Breast epithelium (tissue), 4 donors: Measurements from ENCODE around the gene SPINT4. TPM values are rescaled to one million over a fixed set of nuclear protein-coding genes. Genes with fewer than 3 reads are reported as not detected.

ENCODE experiments used
- DNase-seq, 2 donors: peaks; one replicate each; pipeline ENCODE4 v3.0.0-alpha.2; 2019; ENCODE audit warnings: low spot score in 2 of 2
- H3K27ac ChIP-seq, 2 donors: fragments of 200-600 bp; sonication (generic) in 1 of 2; one replicate each; pipeline ENCODE4 v1.5.1; 2016 to 2019; ENCODE audit warnings: mild to moderate bottlenecking in 1 of 2
- H3K27me3 ChIP-seq, 2 donors: fragments of 200-600 bp; sonication (generic) in 1 of 2; one replicate each; pipeline versions ENCODE4 v1.5.1 to v1.6.0; 2017 to 2019; ENCODE audit warnings: control low read depth in 1 of 2, mild to moderate bottlenecking in 1 of 2
- H3K36me3 ChIP-seq: fragments of 200-600 bp; one replicate; pipeline ENCODE4 v1.5.1; 2019
- H3K4me1 ChIP-seq, 2 donors: fragments of 200-600 bp; sonication (generic); one replicate each; pipeline ENCODE4 v1.5.1; 2016 to 2019; ENCODE audit warnings: control low read depth in 1 of 2
- H3K4me3 ChIP-seq, 3 donors: fragments of 200-600 bp; sonication (generic); 1 replicate in 2 of 3; 2 replicates in 1 of 3; pipeline ENCODE4 v1.5.1; 2016 to 2019; ENCODE audit warnings: mild to moderate bottlenecking in 3 of 3, moderate library complexity in 2 of 3
- H3K9me3 ChIP-seq, 2 donors: fragments of 200-600 bp; sonication (generic) in 1 of 2; one replicate each; pipeline ENCODE4 v1.5.1; 2016 to 2019; ENCODE audit warnings: control low read depth in 1 of 2
- POLR2A ChIP-seq: fragments of 450-650 bp; IDR thresholded peaks from one replicate; pipeline ENCODE4 v1.6.1; 2016; ENCODE audit warnings: antibody characterized with exemption, mild to moderate bottlenecking, moderate library complexity
- POLR2AphosphoS5 ChIP-seq, 3 donors: sonication (generic); formaldehyde crosslinking; IDR thresholded peaks; one replicate each; pipeline ENCODE4 v1.6.1; 2017; ENCODE audit warnings: antibody characterized with exemption in 3 of 3
- intact Hi-C: fragments of 100-400 bp; cut with DNase I; formaldehyde crosslinking; loops from one replicate; pipeline ENCODE4 v1.15.1; 2023; ENCODE audit warnings: low total_unique reads
- total RNA-seq, 3 donors: library from RNA; depleted of rRNA; stranded (reverse); fragments of >200 nt; gene quantifications; one replicate each; pipeline ENCODE4 v1.1.0, GENCODE V29; 2016
- TF ChIP-seq, protein P1 (sequence below), 3 donors: fragments of 450-650 bp; IDR thresholded peaks; one replicate each; pipeline ENCODE4 v1.5.1; 2016 to 2017; ENCODE audit warnings: antibody characterized with exemption in 3 of 3, mild to moderate bottlenecking in 3 of 3, moderate library complexity in 3 of 3

Gene SPINT4
- total RNA-seq, 3 donors from 2014 or later: not detected

DNA sequence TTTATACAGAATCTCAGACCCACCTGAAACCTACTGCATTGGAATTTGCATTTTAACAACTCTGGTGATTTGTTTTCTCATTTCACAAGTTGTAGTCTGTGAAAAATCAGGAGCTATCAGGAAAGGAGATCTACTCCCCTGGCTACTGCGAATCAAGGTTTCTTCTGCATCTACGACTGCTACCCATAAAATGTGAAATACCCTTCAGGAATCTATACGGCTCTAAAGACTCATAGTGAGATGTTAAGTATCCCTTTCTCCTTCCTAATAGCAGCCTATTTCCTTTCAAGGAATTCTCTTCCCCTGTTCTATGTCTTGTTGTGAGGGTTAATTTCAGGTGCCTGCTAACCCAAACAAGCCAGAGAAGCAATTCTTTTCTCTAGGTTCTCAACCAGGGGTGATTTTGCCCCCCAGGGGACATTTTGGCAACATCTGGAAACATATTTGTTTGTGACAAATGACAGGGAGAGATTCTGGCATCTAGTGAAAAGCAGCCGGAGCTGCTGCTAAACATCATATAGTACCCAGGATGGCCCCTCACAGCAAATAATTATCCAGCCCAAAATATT lies 43.2 kb downstream of the SPINT4 start:
- TF ChIP-seq POLR2AphosphoS5 (IDR thresholded peaks at IDR 0.05) (no peak), POLR2A (no peak)
- TF ChIP-seq, protein P1, sequence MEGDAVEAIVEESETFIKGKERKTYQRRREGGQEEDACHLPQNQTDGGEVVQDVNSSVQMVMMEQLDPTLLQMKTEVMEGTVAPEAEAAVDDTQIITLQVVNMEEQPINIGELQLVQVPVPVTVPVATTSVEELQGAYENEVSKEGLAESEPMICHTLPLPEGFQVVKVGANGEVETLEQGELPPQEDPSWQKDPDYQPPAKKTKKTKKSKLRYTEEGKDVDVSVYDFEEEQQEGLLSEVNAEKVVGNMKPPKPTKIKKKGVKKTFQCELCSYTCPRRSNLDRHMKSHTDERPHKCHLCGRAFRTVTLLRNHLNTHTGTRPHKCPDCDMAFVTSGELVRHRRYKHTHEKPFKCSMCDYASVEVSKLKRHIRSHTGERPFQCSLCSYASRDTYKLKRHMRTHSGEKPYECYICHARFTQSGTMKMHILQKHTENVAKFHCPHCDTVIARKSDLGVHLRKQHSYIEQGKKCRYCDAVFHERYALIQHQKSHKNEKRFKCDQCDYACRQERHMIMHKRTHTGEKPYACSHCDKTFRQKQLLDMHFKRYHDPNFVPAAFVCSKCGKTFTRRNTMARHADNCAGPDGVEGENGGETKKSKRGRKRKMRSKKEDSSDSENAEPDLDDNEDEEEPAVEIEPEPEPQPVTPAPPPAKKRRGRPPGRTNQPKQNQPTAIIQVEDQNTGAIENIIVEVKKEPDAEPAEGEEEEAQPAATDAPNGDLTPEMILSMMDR (IDR thresholded peaks at IDR 0.05): no peak
- Histone ChIP-seq H3K27me3 (no peaks in the 10 kb centered on the region), H3K36me3 (no peaks in the 10 kb centered on the region), H3K4me3 (no peak overlapping the region), H3K27ac (no peak overlapping the region), H3K4me1 (no peaks in the 10 kb centered on the region), H3K9me3 (no peaks in the 10 kb centered on the region)
- no peak for DNase-seq
- intact Hi-C loops: no loop called here

DNA sequence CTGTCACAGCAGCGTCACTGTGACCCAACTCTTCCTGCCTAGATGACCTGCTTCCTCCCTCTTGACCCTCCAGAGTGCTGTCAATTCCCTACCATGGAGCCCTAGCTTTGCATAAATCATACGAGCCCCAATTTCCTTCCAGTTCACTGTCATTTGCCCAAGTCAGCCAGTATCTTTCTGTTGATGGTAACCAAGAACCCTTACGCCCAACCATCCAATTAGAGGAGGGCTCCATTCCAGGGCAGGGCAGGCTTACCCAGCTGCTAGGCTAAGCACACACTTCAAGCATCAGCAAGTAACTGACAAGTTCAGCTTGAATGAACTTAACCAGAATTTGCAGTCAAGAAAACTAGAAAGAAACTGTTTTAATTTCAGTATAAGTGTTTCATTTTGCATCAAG lies 43.8 kb downstream of the SPINT4 start:
- H3K4me1 ChIP-seq: no peaks in the 10 kb centered on the region
- no peak overlapping the region for H3K27ac ChIP-seq
- H3K27me3 ChIP-seq: no peaks in the 10 kb centered on the region
- intact Hi-C loops: no loop called here
- no peaks in the 10 kb centered on the region for H3K36me3 ChIP-seq
- TF ChIP-seq POLR2A: no peak
- no peak for TF ChIP-seq POLR2AphosphoS5 (IDR thresholded peaks at IDR 0.05)
- TF ChIP-seq, protein P1 (IDR thresholded peaks at IDR 0.05): no peak
- DNase-seq: no peak
- no peak overlapping the region for H3K4me3 ChIP-seq
- no peaks in the 10 kb centered on the region for H3K9me3 ChIP-seq

DNA sequence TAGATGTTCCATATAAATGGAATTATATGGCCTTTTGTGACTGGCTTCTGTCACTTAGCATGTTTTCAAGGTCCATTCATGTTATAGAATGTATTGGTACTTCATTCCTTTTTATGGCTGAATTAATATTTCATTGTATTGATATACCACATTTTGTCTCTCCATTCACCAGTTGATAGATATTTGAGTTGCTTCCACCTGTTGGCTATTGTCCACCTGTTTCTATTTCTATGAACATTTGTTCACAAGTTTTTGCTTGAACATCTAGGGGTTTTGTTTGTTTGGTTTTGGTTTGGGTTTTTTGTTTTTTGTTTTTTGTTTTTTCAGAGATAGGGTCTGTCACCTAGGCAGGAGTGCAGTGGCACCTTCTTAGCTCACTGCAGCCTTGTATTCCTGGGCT lies 46.3 kb downstream of the SPINT4 start:
- Histone ChIP-seq H3K27ac (no peak overlapping the region), H3K27me3 (no peaks in the 10 kb centered on the region), H3K36me3 (no peaks in the 10 kb centered on the region), H3K4me1 (peaks cover 0 to 4% of the 10 kb centered on the region in 2 donors), H3K9me3 (no peaks in the 10 kb centered on the region), H3K4me3 (no peak overlapping the region)
- no peak for TF ChIP-seq POLR2AphosphoS5 (IDR thresholded peaks at IDR 0.05)
- no peak for TF ChIP-seq POLR2A
- TF ChIP-seq, protein P1 (IDR thresholded peaks at IDR 0.05): no peak
- DNase-seq: no peak
- intact Hi-C loops: no loop called here

DNA sequence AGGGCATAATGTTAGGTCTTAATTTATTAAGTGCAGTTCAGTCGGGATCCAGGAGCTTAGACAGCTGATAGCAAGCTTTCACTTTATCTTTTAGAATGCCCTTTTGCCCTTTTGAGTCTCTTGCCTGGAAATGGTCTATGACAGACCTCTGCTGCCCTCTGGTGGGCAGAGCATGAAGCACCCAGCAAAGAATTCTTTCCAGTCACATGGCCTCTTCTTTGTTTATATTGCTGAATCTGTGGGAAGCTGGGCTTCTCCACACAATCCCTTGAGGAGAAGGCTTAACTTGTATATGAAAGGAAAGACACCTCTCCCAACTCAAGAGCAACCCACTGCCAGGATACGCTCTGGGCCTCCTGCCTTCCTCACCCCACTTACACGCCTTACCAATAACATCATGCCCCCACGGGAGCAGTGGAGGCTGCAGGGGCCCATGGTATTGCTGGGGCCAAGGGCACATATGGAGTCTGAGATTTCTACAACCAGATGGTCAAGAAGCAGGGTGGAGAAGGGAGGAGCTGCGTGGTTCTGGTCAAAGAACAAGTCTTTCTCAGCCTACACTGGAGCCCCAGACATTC lies 49.1 kb downstream of the SPINT4 start:
- peak; percentile 67 to 73 for DNase-seq
- no peaks in the 10 kb centered on the region for H3K9me3 ChIP-seq
- intact Hi-C loops: loop anchor here (10.0 kb wide), 1 partner anchor 456 kb away; no protein-coding TSS in a partner anchor
- peak overlapping the region; percentile 50 to 60 for H3K27ac ChIP-seq
- H3K4me3 ChIP-seq: no peak overlapping the region
- no peak for TF ChIP-seq POLR2AphosphoS5 (IDR thresholded peaks at IDR 0.05)
- no peak for TF ChIP-seq POLR2A
- TF ChIP-seq, protein P1 (IDR thresholded peaks at IDR 0.05): peak; percentile 85 to 95 (median 93)
- peaks cover 0 to 4% of the 10 kb centered on the region in 2 donors for H3K4me1 ChIP-seq
- H3K36me3 ChIP-seq: no peaks in the 10 kb centered on the region
- no peaks in the 10 kb centered on the region for H3K27me3 ChIP-seq

DNA sequence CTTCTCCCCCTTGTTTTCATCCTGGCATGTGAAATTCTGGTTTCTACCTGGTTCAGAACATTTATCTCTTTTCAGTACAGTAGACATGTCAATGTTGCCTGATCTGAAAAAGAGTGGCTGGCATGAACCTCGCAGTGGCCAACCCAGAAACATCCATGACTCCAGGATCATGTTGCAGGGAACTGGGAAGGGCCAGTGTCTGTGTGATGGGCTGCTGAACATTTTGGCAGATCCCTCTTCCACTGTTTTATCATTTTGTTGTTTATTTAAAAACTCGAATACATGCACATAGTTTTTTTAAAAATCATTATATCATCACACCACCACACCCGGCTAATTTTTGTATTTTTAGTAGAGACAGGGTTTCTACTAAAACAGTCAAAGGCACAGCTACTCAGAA lies 50.5 kb downstream of the SPINT4 start:
- TF ChIP-seq, protein P1 (IDR thresholded peaks at IDR 0.05): no peak
- TF ChIP-seq POLR2A: no peak
- no peak for TF ChIP-seq POLR2AphosphoS5 (IDR thresholded peaks at IDR 0.05)
- DNase-seq: no peak
- H3K4me3 ChIP-seq: no peak overlapping the region
- H3K9me3 ChIP-seq: no peaks in the 10 kb centered on the region
- no peak overlapping the region for H3K27ac ChIP-seq
- no peaks in the 10 kb centered on the region for H3K36me3 ChIP-seq
- peaks cover 0 to 4% of the 10 kb centered on the region in 2 donors for H3K4me1 ChIP-seq
- intact Hi-C loops: loop anchor here (10.0 kb wide), 1 partner anchor 458 kb away; no protein-coding TSS in a partner anchor
- no peaks in the 10 kb centered on the region for H3K27me3 ChIP-seq
